Thyroid gland (tissue), 4 donors: ENCODE results near the gene CD3D. TPM values are rescaled to one million over a fixed set of nuclear protein-coding genes. Genes with fewer than 3 reads are reported as not detected.

Experiments used
- DNase-seq, 2 donors: peaks; one replicate each; pipeline ENCODE4 v3.0.0-alpha.2; 2019
- H3K27ac ChIP-seq, 3 donors: fragments of 200-600 bp; sonication (generic); 1 replicate in 2 of 3; 2 replicates in 1 of 3; pipeline ENCODE4 v1.5.1; 2016 to 2019; ENCODE audit warnings: mild to moderate bottlenecking in 1 of 3, moderate library complexity in 1 of 3
- H3K27me3 ChIP-seq: fragments of 200-600 bp; sonication (generic); one replicate; pipeline ENCODE4 v1.5.1; 2019
- H3K36me3 ChIP-seq, 2 donors: fragments of 200-600 bp; sonication (generic); one replicate each; pipeline ENCODE4 v1.5.1; 2016 to 2019
- H3K4me1 ChIP-seq, 2 donors: fragments of 200-600 bp; sonication (generic); one replicate each; pipeline ENCODE4 v1.5.1; 2017 to 2019
- H3K4me3 ChIP-seq, 3 donors: fragments of 200-600 bp; sonication (generic); replicated peaks in 1 of 3; 1 replicate in 2 of 3; 2 replicates in 1 of 3; pipeline ENCODE4 v1.5.1; 2016; ENCODE audit warnings: mild to moderate bottlenecking in 1 of 3
- H3K9me3 ChIP-seq: fragments of 200-600 bp; sonication (generic); one replicate; pipeline ENCODE4 v1.5.1; 2017
- POLR2A ChIP-seq, 2 donors: fragments of 450-650 bp; IDR thresholded peaks; one replicate each; pipeline ENCODE4 v1.6.1; 2017; ENCODE audit warnings: antibody characterized with exemption in 2 of 2, mild to moderate bottlenecking in 2 of 2, moderate library complexity in 1 of 2
- WGBS, 2 donors: methylation state at CpG; one replicate each; pipeline ENCODE4 v1.1.5; 2017; 5-methylcytosine and 5-hydroxymethylcytosine counted together
- intact Hi-C: fragments of 100-400 bp; cut with DNase I; formaldehyde crosslinking; loops from one replicate; pipeline ENCODE4 v1.15.1; 2023
- total RNA-seq, 4 donors: library from RNA; depleted of rRNA; stranded (reverse); fragments of >200 nt; gene quantifications; one replicate each; pipeline ENCODE4 v1.2.3, GENCODE V29; 2016
- TF ChIP-seq, protein P1 (sequence below), 6 experiments: fragments of 200-600 bp in 3 of 6; fragments of 450-650 bp in 3 of 6; sonication (generic) in 3 of 6; IDR thresholded peaks; one replicate each; pipeline ENCODE4 v1.5.1; 2016 to 2019; ENCODE audit warnings: antibody characterized with exemption in 6 of 6, mild to moderate bottlenecking in 2 of 6, inconsistent platforms in 1 of 6, moderate library complexity in 1 of 6

The CD3D gene
- total RNA-seq, 4 donors from 2014 or later, result 2.0 to 2.3 (median 2.1) TPM; not detected in 1

DNA sequence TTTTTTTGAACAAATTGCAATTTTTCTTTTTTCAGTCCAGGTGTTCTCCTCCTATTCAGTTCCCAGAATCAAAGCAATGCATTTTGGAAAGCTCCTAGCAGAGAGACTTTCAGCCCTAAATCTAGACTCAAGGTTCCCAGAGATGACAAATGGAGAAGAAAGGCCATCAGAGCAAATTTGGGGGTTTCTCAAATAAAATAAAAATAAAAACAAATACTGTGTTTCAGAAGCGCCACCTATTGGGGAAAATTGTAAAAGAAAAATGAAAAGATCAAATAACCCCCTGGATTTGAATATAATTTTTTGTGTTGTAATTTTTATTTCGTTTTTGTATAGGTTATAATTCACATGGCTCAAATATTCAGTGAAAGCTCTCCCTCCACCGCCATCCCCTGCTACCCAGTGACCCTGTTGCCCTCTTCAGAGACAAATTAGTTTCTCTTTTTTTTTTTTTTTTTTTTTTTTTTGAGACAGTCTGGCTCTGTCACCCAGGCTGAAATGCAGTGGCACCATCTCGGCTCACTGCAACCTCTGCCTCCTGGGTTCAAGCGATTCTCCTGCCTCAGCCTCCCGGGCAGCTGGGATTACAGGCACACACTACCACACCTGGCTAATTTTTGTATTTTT is 10.7 kb upstream of the CD3D start:
- Histone ChIP-seq H3K4me3 (no peak overlapping the region), H3K36me3 (no peaks in the 10 kb centered on the region), H3K27ac (no peak overlapping the region), H3K9me3 (no peaks in the 10 kb centered on the region), H3K4me1 (no peaks in the 10 kb centered on the region), H3K27me3 (no peaks in the 10 kb centered on the region)
- no peak for TF ChIP-seq POLR2A (IDR thresholded peaks at IDR 0.05)
- TF ChIP-seq, protein P1, sequence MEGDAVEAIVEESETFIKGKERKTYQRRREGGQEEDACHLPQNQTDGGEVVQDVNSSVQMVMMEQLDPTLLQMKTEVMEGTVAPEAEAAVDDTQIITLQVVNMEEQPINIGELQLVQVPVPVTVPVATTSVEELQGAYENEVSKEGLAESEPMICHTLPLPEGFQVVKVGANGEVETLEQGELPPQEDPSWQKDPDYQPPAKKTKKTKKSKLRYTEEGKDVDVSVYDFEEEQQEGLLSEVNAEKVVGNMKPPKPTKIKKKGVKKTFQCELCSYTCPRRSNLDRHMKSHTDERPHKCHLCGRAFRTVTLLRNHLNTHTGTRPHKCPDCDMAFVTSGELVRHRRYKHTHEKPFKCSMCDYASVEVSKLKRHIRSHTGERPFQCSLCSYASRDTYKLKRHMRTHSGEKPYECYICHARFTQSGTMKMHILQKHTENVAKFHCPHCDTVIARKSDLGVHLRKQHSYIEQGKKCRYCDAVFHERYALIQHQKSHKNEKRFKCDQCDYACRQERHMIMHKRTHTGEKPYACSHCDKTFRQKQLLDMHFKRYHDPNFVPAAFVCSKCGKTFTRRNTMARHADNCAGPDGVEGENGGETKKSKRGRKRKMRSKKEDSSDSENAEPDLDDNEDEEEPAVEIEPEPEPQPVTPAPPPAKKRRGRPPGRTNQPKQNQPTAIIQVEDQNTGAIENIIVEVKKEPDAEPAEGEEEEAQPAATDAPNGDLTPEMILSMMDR (IDR thresholded peaks at IDR 0.05), result peak in 5 of 6 experiments; percentile 13 to 54 (median 47)
- intact Hi-C loops, result no loop called here
- WGBS, 2 donors, result 12 to 15% methylated on average over 6 of the region's 6 CpGs
- DNase-seq, result no peak

DNA sequence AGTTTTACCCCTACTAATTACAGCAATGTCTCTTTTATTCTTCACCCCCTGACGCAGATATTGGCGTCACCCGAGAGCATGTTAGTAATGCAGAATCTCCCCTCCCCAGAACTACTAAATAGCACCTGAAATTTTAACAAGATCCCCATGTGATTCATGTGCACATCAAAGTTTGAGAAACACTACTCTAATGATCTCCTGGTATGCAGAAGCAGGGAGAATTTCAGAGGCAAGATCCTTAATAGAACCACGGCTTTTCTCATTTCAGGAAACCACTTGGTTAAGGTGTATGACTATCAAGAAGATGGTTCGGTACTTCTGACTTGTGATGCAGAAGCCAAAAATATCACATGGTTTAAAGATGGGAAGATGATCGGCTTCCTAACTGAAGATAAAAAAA is 7.0 kb upstream of the CD3D start:
- no peak for DNase-seq
- Histone ChIP-seq H3K4me3 (no peak overlapping the region), H3K4me1 (no peaks in the 10 kb centered on the region), H3K9me3 (no peaks in the 10 kb centered on the region), H3K27ac (no peak overlapping the region), H3K36me3 (no peaks in the 10 kb centered on the region), H3K27me3 (no peaks in the 10 kb centered on the region)
- 70 to 73% methylated on average over 6 of the region's 6 CpGs for WGBS, 2 donors
- TF ChIP-seq, protein P1 (IDR thresholded peaks at IDR 0.05), result no peak
- no peak for TF ChIP-seq POLR2A (IDR thresholded peaks at IDR 0.05)
- intact Hi-C loops, result loop anchor here (5.0 kb wide), 2 partner anchors 47 to 147 kb away; partner anchors contain the start of gene CD3E

DNA sequence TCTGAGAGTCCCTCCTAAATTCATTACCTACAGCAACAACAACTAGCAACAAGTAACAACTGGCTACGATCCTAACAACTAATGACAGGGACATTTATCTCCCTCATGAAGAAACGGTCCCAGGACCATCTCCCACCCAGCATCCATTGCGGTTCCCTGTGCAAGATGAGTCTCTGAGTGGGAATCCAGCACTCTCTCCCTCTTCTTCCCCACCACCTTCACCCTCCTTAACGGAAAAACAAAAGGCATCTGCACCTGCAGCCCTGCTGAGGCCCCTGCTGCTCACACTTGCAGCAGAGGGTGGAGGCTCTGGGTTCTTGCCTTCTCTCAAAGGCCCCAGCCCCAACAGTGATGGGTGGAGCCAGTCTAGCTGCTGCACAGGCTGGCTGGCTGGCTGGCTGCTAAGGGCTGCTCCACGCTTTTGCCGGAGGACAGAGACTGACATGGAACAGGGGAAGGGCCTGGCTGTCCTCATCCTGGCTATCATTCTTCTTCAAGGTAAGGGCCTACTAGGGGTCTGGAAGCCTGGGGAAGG is 1.5 kb upstream of the CD3D start, which contains the start of gene CD3G:
TSS of gene CD3G (plus strand) at position 364 of the 535 bp plus-strand sequence. CDS start at position 444, 80 bp downstream.
- no peak for DNase-seq
- Histone ChIP-seq H3K4me1 (no peaks in the 10 kb centered on the region), H3K4me3 (no peak within 1 kb of the TSS), H3K27me3 (no peaks in the 10 kb centered on the region), H3K36me3 (no peaks in the 10 kb centered on the region), H3K27ac (no peak within 1 kb of the TSS), H3K9me3 (no peaks in the 10 kb centered on the region)
- 73 to 76% methylated on average over 6 of the region's 6 CpGs for WGBS, 2 donors
- intact Hi-C loops, result no loop called here
- TF ChIP-seq, protein P1 (IDR thresholded peaks at IDR 0.05), result no peak
- TF ChIP-seq POLR2A (IDR thresholded peaks at IDR 0.05), result no peak

DNA sequence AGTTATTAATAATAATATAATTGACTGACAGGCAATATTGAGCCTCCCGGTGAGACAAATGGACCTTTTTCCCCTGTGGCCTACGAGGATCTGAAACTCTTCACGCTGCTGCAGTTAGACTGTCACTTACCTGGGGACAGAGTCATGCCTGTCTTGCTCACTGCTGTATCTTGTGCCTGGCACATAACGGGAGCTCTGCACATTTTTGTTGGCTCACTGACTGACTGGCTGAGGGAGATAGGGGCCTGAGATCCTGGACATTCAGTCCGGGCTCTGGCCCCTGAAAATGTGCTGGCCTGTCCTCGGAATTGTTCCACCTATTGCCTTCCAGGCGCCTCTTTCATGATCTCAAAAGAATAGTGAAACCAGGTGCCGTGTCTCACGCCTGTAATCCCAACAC is 743 bp upstream of the CD3D start:
- H3K27me3 ChIP-seq, result no peaks in the 10 kb centered on the region
- no peaks in the 10 kb centered on the region for H3K9me3 ChIP-seq
- no peaks in the 10 kb centered on the region for H3K36me3 ChIP-seq
- H3K4me3 ChIP-seq, result no peak overlapping the region
- 72 to 92% methylated on average over 7 to 9 of the region's 9 CpGs for whole genome bisulfite sequencing, 2 donors
- TF ChIP-seq POLR2A (IDR thresholded peaks at IDR 0.05), result no peak
- TF ChIP-seq, protein P1 (IDR thresholded peaks at IDR 0.05), result no peak
- H3K27ac ChIP-seq, result no peak overlapping the region
- intact Hi-C loops, result no loop called here
- H3K4me1 ChIP-seq, result no peaks in the 10 kb centered on the region
- no peak for DNase-seq

DNA sequence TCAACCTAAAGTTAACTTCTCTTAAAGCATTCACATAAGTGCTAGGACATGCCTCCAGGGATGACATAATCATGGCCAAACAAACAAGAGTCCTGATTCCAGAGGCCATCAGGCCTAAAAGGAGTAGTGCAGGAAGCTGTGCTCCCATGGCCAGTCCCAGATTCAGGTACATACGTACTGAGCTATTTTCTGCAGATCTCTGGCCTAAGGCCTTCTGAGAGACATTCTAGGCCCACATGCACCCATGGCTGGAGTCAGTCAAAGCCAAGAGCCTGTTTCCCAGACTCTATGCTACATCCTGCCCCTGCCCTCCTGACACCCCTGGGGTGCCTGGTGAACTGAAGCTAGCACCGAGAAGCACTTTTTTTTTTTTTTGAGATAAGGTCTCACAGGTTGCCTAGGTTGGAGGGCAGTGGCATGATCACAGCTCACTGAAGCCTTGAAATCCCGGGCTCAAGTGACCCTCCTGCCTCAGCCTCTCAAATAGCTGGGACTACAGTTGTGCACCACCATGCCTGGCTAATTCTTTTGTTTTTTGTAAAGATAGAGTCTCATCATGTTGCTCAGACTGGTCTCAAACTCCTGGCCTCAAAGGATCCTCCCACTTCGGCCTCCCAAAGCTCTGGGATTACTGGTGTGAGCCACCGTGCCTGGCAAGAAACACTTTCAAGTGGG is 553 bp downstream of the CD3D start:
- no peaks in the 10 kb centered on the region for H3K27me3 ChIP-seq
- H3K27ac ChIP-seq, result no peak overlapping the region
- intact Hi-C loops, result no loop called here
- no peak for DNase-seq
- TF ChIP-seq, protein P1 (IDR thresholded peaks at IDR 0.05), result no peak
- TF ChIP-seq POLR2A (IDR thresholded peaks at IDR 0.05), result no peak
- H3K4me1 ChIP-seq, result no peaks in the 10 kb centered on the region
- 76 to 90% methylated on average over 5 of the region's 5 CpGs for WGBS, 2 donors
- no peaks in the 10 kb centered on the region for H3K9me3 ChIP-seq
- no peaks in the 10 kb centered on the region for H3K36me3 ChIP-seq
- no peak overlapping the region for H3K4me3 ChIP-seq
